Esophagus muscularis mucosa (tissue), 3 donors: ENCODE data around the gene MYH6.

Experiments used
- POLR2AphosphoS5 ChIP-seq, 2 donors: sonication (generic); formaldehyde crosslinking; IDR thresholded peaks; one replicate each; pipeline ENCODE4 v1.6.1; 2017; ENCODE audit warnings: antibody characterized with exemption in 2 of 2
- TF ChIP-seq, protein P1 (sequence below), 3 experiments: fragments of 200-600 bp in 2 of 3; fragments of 450-650 bp in 1 of 3; sonication (generic) in 2 of 3; IDR thresholded peaks; one replicate each; pipeline ENCODE4 v1.5.1; 2017 to 2019; ENCODE audit warnings: antibody characterized with exemption in 3 of 3, mild to moderate bottlenecking in 2 of 3, moderate library complexity in 1 of 3

DNA sequence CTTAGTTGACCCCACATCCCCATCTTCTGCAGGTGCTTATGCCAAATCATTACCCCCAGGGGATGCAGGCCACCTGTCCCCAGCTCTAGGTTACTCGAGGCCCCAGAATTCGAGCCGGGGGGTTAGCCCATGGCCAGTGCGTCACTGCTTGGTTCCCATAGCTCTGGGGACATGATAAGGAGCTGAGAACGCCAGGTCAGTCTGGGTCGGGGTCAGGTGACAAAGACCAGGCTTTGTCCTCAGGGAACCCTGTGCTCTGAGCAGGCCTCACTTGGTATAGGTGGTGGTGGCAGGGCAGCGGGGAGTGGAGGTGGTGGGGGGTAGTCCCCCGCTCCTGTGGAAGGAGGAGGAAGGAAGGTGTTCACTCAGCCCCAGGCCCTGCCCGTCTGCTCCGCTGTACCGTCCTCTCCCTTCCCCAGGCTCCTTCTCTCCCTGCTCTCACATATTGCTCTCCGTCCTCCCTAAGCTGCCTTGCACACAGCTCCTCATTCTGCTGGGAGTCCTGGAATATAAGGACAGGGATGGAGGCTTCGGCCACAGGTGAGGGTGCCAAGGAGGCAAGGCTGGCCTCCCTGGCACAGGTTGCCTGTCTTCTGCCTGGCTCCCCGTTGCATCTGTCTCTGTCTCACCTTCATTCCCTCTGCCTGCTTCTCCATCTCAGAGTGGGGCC is 2.0 kb upstream of the MYH6 start:
- TF ChIP-seq, protein P1, sequence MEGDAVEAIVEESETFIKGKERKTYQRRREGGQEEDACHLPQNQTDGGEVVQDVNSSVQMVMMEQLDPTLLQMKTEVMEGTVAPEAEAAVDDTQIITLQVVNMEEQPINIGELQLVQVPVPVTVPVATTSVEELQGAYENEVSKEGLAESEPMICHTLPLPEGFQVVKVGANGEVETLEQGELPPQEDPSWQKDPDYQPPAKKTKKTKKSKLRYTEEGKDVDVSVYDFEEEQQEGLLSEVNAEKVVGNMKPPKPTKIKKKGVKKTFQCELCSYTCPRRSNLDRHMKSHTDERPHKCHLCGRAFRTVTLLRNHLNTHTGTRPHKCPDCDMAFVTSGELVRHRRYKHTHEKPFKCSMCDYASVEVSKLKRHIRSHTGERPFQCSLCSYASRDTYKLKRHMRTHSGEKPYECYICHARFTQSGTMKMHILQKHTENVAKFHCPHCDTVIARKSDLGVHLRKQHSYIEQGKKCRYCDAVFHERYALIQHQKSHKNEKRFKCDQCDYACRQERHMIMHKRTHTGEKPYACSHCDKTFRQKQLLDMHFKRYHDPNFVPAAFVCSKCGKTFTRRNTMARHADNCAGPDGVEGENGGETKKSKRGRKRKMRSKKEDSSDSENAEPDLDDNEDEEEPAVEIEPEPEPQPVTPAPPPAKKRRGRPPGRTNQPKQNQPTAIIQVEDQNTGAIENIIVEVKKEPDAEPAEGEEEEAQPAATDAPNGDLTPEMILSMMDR (IDR thresholded peaks at IDR 0.05): no peak
- TF ChIP-seq POLR2AphosphoS5 (IDR thresholded peaks at IDR 0.05): no peak
